T-helper 1 cell treated with Interleukin-12 subunit alpha and Interleukin-12 subunit beta and Interleukin-4 antibody, amounts not matched to agents 30 ng/mL and 1 ng/mL, for 36 hours (primary cell): Measurements from ENCODE around the gene BBS1. TPM values are rescaled to one million over a fixed set of nuclear protein-coding genes. Genes with fewer than 3 reads are reported as not detected.

Experiments used
- intact Hi-C: fragments of 100-400 bp; cut with micrococcal nuclease; formaldehyde crosslinking; loops from one replicate; pipeline ENCODE4 v1.15.1; 2024
- total RNA-seq: library from RNA; stranded (reverse); gene quantifications from 2 replicates; pipeline ENCODE4 v1.2.3, GENCODE V29; 2022

BBS1 gene
- total RNA-seq, 1 donor from 2014 or later = 23.4 TPM

GRCh38 chr11:66548774-66549630 is 38.6 kb downstream of the BBS1 start:
- intact Hi-C loops = no loop called here

- intact Hi-C loops = no loop called here
These were observed 39.3 kb downstream of the BBS1 start for GRCh38 chr11:66549696-66550095.

GRCh38 chr11:66550887-66551286 is 40.5 kb downstream of the BBS1 start:
- intact Hi-C loops = no loop called here

GRCh38 chr11:66554602-66555001 is 44.2 kb downstream of the BBS1 start:
- intact Hi-C loops = no loop called here

GRCh38 chr11:66555416-66555815 is 45.0 kb downstream of the BBS1 start:
- intact Hi-C loops = no loop called here

- intact Hi-C loops = no loop called here
These were observed 45.7 kb downstream of the BBS1 start for GRCh38 chr11:66556086-66556485.

- intact Hi-C loops = no loop called here
These were observed 47.4 kb downstream of the BBS1 start for GRCh38 chr11:66557733-66558326.

GRCh38 chr11:66559142-66559865 is 48.9 kb downstream of the BBS1 start:
- intact Hi-C loops = loop anchor here (1.0 kb wide), 2 partner anchors 13 to 34 kb away; partner anchors contain the start of genes ACTN3, CCDC87, CCS and ZDHHC24

- intact Hi-C loops = loop anchor here (1.0 kb wide), 2 partner anchors 14 to 33 kb away; partner anchors contain the start of genes ACTN3, CCDC87, CCS and ZDHHC24
These were observed 49.6 kb downstream of the BBS1 start for GRCh38 chr11:66559866-66560676.

- intact Hi-C loops = no loop called here
These were observed 50.9 kb downstream of the BBS1 start for GRCh38 chr11:66561178-66561974.

GRCh38 chr11:66561975-66562248 is 51.5 kb downstream of the BBS1 start:
- intact Hi-C loops = no loop called here

GRCh38 chr11:66562275-66562674 is 51.8 kb downstream of the BBS1 start:
- intact Hi-C loops = no loop called here

- intact Hi-C loops = no loop called here
These were observed 52.6 kb downstream of the BBS1 start for GRCh38 chr11:66562907-66563583.

- intact Hi-C loops = no loop called here
These were observed 53.4 kb downstream of the BBS1 start for GRCh38 chr11:66563832-66564231.

GRCh38 chr11:66564538-66564937 is 54.1 kb downstream of the BBS1 start:
- intact Hi-C loops = no loop called here

GRCh38 chr11:66564984-66565383 is 54.5 kb downstream of the BBS1 start:
- intact Hi-C loops = no loop called here

- intact Hi-C loops = no loop called here
These were observed 55.8 kb downstream of the BBS1 start for GRCh38 chr11:66566221-66566620.

GRCh38 chr11:66567787-66568123 is 57.3 kb downstream of the BBS1 start:
- intact Hi-C loops = no loop called here

- intact Hi-C loops = no loop called here
These were observed 57.9 kb downstream of the BBS1 start, which contains the start of gene CTSF for GRCh38 chr11:66568124-66568916. Gene CTSF, minus strand, starts transcription at chr11:66568606. Its CDS starts 120 bp downstream, at chr11:66568486.
